Neural crest cell (in vitro differentiated cells): ENCODE data around the gene LAPTM5. TPM values are rescaled to one million over a fixed set of nuclear protein-coding genes. Genes with fewer than 3 reads are reported as not detected.

Experiments used
- DNase-seq: peaks from one replicate; pipeline ENCODE4 v3.0.0; 2021; ENCODE audit warnings: low read depth, mixed read lengths, low spot score
- H3K27ac Mint-ChIP-seq: one replicate; pipeline ENCODE4 v1.8.0; 2021; ENCODE audit warnings: mild to moderate bottlenecking, mixed read lengths; ENCODE audit not compliant: unreplicated experiment
- H3K27me3 Mint-ChIP-seq: 2 replicates; pipeline ENCODE4 v1.8.0; 2021; ENCODE audit warnings: low read depth, mild to moderate bottlenecking, mixed read lengths
- H3K36me3 Mint-ChIP-seq: 2 replicates; pipeline ENCODE4 v1.8.0; 2021; ENCODE audit warnings: low read depth, mild to moderate bottlenecking, mixed read lengths
- H3K4me1 Mint-ChIP-seq: 2 replicates; pipeline ENCODE4 v1.8.0; 2021; ENCODE audit warnings: mixed read lengths
- H3K4me3 Mint-ChIP-seq: one replicate; pipeline ENCODE4 v1.8.0; 2021; ENCODE audit warnings: mild to moderate bottlenecking, mixed read lengths
- H3K9me3 Mint-ChIP-seq: 2 replicates; pipeline ENCODE4 v1.8.0; 2021; ENCODE audit warnings: mixed read lengths
- CTCF ChIP-seq: fragments of 200-600 bp; sonication (generic); conservative IDR thresholded peaks from 2 replicates; pipeline ENCODE4 v1.5.0; 2021; ENCODE audit warnings: antibody characterized with exemption, mild to moderate bottlenecking
- total RNA-seq: library from RNA; stranded (reverse); gene quantifications from 2 replicates; pipeline ENCODE4 v1.2.1, GENCODE V29; 2021

Gene LAPTM5
- total RNA-seq, 1 donor from 2014 or later: 1.5 TPM

DNA sequence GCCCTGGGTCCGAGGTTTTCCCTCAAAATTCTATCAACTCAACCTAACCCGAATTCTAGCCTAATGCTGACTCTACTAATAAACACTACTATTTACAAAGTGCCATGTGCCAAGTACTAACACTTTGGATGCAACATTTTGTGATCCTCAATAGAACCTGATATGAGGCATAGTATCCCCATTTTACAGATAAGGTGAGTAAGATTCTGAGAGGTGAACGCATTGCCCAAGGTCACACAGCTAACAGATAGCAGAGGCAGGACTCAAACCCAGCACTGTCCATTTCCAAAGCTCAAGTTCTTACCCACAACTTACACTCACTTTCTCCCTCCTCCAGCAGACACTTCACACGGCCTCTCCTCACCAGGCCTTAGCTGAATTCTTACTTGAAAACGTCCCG, 46.0 kb upstream of the LAPTM5 start:
- no peak overlapping the region for H3K27ac Mint-ChIP-seq
- TF ChIP-seq CTCF: no peak
- H3K27me3 Mint-ChIP-seq: no peaks in the 10 kb centered on the region
- H3K36me3 Mint-ChIP-seq: no peaks in the 10 kb centered on the region
- no peak for DNase-seq
- no peaks in the 10 kb centered on the region for H3K9me3 Mint-ChIP-seq
- H3K4me1 Mint-ChIP-seq: peaks cover 63% of the 10 kb centered on the region
- peak overlapping the region; percentile 3 for H3K4me3 Mint-ChIP-seq

DNA sequence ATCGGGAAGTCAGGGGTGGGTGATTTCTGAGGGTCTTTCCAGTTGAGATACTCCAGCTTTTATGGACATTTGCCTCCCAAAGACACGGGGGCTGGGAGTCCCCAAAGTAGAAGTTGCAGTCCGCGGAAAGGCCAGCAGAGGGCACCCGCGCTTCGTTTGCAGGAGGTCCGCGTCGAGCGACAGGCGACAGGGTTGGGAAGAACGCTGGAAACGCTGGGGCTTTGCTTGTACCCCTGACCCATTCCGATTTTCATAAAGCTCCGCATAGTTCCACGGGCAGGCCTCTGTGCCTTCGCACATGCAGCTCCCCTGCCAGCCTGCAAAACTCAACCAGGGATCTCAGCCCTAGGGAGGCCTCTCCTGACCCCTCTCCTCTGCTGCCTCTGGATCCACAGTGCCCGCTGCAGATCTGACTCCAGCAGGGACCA, 44.2 kb upstream of the LAPTM5 start:
- peak overlapping the region; percentile 17 for H3K27ac Mint-ChIP-seq
- H3K36me3 Mint-ChIP-seq: no peaks in the 10 kb centered on the region
- peak overlapping the region; percentile 27 for H3K4me3 Mint-ChIP-seq
- H3K9me3 Mint-ChIP-seq: no peaks in the 10 kb centered on the region
- TF ChIP-seq CTCF: peak; percentile 97
- H3K27me3 Mint-ChIP-seq: no peaks in the 10 kb centered on the region
- peaks cover 61% of the 10 kb centered on the region for H3K4me1 Mint-ChIP-seq
- peak; percentile 99 for DNase-seq

DNA sequence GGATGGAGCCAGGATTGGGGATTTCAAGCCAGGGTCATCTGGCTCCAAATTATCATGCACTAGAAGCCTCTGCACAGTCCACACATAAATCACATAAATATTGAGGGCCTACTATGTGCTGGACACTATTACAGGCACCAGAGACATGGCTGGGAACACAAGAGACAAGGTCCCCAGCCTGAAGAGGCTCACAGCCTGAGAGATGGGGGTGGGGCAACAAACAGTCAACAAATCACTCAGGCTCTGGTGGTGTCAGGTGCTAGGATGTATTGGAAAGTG, 41.6 kb upstream of the LAPTM5 start:
- DNase-seq: no peak
- no peak for TF ChIP-seq CTCF
- no peak overlapping the region for H3K27ac Mint-ChIP-seq
- H3K4me3 Mint-ChIP-seq: no peak overlapping the region
- H3K36me3 Mint-ChIP-seq: no peaks in the 10 kb centered on the region
- H3K27me3 Mint-ChIP-seq: no peaks in the 10 kb centered on the region
- no peaks in the 10 kb centered on the region for H3K9me3 Mint-ChIP-seq
- peaks cover 45% of the 10 kb centered on the region for H3K4me1 Mint-ChIP-seq

- no peaks in the 10 kb centered on the region for H3K27me3 Mint-ChIP-seq
- no peak for TF ChIP-seq CTCF
- H3K9me3 Mint-ChIP-seq: no peaks in the 10 kb centered on the region
- no peak overlapping the region for H3K4me3 Mint-ChIP-seq
- DNase-seq: no peak
- H3K27ac Mint-ChIP-seq: no peak overlapping the region
- no peaks in the 10 kb centered on the region for H3K36me3 Mint-ChIP-seq
- H3K4me1 Mint-ChIP-seq: peaks cover 45% of the 10 kb centered on the region
Measured at GRCh38 chr1:30798389-30799232, 41.0 kb upstream of the LAPTM5 start.

DNA sequence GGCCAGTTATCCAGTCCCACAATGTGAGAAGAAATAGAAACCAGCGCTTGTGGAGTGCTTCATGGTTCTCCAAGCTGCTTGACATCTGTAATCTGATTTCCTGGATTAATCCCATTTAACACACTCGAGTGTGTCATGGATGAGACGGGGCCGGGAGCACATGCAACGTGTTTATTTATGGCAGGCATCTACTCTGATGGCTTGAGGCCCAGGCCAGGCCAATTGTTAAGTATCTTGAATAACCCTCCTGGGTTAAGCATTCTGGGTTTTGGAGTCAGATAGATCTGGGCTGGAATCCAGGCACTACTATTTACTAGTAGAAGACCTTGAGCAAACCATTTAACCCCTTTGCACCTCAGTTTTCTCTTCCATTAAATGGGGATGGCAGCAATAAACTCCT, 37.5 kb upstream of the LAPTM5 start:
- Mint-ChIP-seq H3K9me3 (no peaks in the 10 kb centered on the region), H3K27me3 (no peaks in the 10 kb centered on the region), H3K4me3 (no peak overlapping the region), H3K4me1 (peaks cover 36% of the 10 kb centered on the region), H3K36me3 (no peaks in the 10 kb centered on the region), H3K27ac (no peak overlapping the region)
- no peak for DNase-seq
- no peak for TF ChIP-seq CTCF
